Stimulated activated CD8-positive, alpha-beta memory T cell treated with anti-CD3 and anti-CD28 coated beads, Interleukin-4, amount 100 ng/mL, for 24 hours (primary cell): Measurements from ENCODE around the gene ARRDC2.
A peak's percentile ranks its signal among the peaks of the same experiment; 100 is the strongest.
"Not testable (repeated sequence)": the region's sequence is repeated elsewhere in the genome, so short reads cannot be mapped to it uniquely, and the experiment has no call there.

Experiments
- DNase-seq: peaks from one replicate; pipeline ENCODE4 v3.0.0-alpha.2; 2020; ENCODE audit warnings: low read depth

Gene ARRDC2

DNA sequence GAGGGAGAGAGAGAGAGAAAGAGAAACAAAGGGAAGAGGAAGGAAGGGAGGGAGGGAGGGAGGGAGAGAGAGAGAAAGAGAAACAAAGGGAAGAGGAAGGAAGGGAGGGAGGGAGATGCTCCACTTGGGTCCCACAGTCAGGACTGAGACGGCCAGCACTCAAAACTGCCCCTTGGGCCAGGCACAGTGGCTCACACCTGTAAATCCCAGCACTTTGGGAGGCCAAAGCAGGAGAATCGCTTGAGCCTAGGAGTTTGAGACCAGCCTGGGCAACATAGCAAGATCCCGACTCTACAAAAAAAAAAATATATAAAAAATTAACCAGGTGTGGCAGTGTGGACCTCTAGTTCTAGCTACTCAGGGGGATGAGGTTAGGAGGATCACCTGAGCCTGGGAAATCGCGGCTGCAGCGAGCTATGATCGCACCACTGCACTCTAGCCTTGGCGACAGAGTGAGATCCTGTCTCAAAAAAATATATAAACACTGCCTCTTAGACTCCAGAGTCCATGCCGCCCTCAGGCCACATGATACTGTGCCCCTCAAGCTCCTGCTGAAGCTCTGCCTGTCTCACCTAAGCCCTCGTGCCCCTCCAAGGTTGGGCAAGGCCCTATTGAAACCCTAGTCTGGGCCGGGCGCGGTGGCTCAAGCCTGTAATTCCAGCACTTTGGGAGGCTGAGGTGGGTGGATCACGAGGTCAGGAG is 8.4 kb downstream of the ARRDC2 start:
- no peak for DNase-seq

DNA sequence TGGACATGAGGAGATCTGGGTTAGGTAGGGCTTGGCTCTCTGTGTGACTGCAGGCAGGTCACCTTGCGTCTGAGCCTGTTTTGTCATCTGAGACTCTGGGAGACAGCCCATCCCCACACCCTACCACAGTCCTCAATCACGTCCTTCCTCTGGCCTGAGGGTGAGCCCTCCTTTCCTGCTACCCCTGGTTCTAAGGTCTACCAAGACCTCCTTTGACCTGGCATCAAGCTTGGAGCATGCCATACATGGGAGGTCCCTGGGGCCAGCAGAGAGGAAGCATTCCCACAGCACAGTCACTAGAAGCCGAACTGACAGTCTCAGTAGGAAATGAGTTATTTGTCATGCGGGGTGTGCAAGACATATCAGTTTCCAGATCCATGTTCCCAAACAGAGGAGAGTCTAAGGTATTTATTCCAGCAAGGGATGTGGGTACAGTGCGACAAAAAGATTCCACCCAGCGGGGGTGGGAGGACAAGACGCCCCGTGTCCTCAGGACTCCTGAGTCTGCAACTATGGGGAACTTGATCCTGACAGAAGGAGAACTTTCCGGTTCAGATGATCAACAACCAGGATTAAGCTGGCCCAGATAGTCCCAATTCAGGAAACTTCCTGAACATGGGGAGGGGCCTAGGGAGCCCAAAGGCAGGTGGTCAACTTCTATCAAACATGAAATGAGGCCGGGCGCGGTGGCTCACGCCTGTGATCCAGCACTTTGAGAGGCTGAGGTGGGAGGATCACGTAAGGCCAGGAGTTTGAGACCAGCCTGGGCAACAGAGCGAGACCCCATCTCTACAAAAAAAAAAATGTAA is 9.5 kb downstream of the ARRDC2 start:
- no peak for DNase-seq

GRCh38 chr19:18020212-18021085 is 12.5 kb downstream of the ARRDC2 start:
- no peak for DNase-seq

- DNase-seq = peak; percentile 47
These were observed 13.3 kb downstream of the ARRDC2 start for GRCh38 chr19:18021121-18021755.

DNA sequence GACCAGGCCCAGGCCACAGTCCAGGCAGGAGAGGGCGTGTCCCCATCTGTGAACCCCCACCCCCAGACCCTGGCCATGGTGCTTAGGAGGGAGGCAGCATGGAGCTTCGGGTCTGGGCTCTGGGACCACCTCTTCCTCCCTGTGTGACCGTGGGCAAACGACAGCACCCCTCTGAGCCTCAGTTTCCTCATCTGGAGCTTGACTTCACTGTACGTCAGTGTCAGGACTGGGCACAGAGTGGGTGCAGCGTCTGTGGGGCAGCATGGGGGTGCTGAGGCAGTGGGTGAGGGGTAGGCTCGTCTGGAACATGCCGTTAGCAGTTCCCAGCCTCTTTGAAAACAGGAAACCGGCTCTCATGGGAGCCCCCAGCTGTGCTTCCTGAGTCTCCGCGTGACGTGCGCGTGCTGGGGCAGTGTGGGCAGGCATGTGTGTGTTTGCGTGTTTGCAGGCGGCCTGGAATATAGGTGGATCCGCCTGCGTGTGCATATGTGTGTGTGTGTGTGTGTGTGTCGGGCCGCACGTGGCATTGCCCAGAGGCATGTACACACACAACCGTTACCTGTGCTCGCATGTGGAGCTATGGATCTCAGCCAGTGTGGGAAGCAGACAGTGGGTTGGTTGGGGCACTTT is 15.8 kb downstream of the ARRDC2 start:
- DNase-seq = no peak

DNA sequence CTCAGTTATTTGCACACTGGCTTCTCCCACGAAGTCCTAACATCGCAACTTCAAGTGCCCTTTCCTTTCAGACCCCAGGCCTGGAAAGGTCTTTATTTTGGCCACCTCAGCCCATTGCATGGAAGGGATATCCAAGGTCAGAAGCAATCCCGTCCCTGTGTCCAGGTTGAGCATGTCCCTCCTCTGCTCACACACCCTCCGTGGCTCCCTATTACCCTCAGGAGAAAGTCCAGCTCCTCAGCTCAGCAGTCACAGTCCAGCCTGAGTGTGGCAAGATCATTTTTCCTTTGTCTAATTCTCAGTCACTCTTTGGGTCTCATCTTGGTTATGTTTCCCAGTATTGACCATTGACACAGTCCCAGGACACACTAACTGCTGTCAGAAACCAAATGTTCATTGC is 19.2 kb downstream of the ARRDC2 start:
- no peak for DNase-seq

GRCh38 chr19:18029617-18030338 is 21.8 kb downstream of the ARRDC2 start:
- no peak for DNase-seq

GRCh38 chr19:18031401-18031800 is 23.4 kb downstream of the ARRDC2 start:
- not testable (repeated sequence) for DNase-seq

- not testable (repeated sequence) for DNase-seq
These were observed 24.1 kb downstream of the ARRDC2 start for GRCh38 chr19:18032102-18032501.

GRCh38 chr19:18041054-18041453 is 33.1 kb downstream of the ARRDC2 start:
- DNase-seq = no peak

GRCh38 chr19:18043676-18044075 is 35.7 kb downstream of the ARRDC2 start:
- no peak for DNase-seq

DNA sequence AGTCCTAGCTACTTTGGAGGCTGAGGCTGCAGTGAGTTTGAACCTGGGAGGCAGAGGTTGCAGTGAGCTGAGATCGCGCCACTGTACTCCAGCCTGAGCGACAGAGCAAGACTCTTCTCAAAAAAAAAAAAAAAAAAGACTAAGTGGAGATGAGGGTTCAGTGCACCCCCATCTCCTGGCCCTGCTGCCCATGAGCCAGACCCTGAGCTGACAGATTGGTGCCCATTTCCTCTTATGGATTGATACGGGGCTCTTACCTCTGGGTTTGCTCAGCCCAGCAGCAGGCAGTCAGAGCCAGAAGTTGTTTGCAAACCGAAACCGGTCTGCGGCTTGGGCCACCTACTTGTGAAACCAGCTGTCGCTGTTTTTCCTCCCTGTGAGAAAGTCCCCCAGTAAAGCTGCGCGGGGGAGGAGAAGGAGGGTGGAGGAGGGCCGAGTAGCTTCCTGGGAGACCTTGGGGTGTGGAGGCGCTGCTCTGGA is 36.9 kb downstream of the ARRDC2 start:
- peak; percentile 84 for DNase-seq

DNA sequence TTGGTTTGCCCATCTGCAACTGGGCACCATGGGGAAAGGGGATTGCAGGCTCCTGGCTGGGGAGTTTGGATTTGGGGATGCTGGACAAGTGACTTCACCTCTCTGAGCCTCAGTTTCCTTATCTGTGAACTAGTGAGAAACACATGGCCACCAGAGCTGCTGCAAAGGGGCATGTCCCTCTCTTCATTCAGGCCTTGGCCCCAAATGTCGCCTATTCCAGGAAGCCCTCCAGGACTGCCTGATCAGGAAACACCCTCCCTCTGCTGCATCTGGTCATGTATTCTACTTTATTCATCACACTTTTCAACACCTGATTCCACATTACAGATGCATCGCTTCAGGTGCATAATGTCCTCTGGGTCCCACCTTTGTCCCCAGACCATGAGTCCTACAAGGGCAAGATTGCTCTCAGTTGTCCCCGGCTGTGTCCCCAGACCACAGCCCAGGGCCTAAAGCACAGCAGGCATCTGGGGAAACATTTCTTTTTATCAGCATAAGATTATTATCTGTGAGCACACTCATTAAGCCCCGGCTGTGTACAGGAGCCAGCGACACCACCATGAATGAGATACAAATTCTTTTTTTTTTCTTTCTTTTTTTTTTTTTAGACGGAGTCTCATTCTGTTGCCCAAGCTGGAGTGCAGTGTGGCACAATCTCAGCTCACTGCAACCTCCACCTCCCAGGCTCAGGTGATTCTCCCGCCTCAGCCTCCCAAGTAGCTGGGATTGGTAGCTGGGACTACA is 37.5 kb downstream of the ARRDC2 start:
- DNase-seq = no peak

GRCh38 chr19:18046059-18046718 is 38.2 kb downstream of the ARRDC2 start:
- no peak for DNase-seq

DNA sequence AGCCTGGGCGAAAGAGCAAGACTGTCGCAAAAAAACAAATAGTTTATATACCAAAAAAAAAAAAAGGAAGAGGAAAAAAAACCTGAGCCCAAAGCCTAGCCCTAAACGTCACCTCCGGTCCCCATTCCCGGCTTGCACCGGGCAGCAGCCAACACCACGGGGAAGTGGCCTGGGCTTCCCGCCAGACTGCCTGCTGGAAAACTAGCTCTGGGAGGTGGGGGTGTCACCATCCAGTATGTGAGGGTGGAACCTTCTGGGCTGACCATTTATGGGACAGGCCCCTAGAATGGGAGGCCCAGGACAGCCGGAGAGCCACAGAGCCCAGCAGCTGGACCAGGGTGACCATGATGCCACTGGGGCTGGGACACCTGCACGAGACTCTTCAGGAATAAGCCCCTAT is 41.4 kb downstream of the ARRDC2 start:
- DNase-seq = no peak

DNA sequence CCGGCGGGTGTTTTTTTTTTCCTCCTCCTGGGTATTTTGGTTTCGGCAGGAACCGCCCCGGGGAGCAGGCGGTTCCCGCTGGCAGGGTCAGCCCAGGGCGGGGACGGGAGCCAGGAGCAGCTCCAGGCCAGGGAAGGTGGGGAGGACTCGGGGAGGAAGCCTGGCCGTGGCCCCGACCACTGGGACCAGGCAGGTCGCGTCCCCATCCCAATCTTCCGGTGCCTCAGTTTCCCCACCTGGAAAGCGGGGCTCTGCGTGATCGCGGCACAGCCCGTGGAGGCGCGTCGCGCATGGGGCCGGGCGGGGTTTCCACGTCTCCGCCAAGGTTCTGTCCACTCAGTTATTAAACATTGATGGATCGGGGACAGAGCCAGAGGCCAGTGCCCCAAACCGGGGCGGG is 43.9 kb downstream of the ARRDC2 start:
- no peak for DNase-seq

- DNase-seq = no peak
These were observed 45.7 kb downstream of the ARRDC2 start for GRCh38 chr19:18053576-18054219.

- DNase-seq = no peak
These were observed 48.0 kb downstream of the ARRDC2 start for GRCh38 chr19:18055967-18056366.

DNA sequence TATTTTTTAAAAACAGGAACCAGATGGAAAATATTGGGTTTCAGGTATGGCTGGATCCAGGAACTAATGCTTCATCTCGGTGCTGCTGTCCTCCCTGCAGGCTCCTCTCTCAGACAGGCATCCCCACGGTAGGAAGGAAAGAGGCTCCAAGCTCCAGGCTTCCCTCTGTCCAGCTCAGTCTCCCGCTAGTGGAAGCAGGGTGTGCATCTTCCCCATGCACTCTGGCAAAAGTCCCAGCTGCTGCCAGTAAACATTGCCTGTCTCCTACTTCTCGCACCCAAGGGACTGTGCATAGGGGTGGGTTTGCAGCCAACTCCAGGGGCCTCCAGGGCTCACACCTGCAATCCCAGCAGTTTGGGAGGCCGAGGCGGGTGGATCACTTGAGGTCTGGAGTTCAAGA is 49.6 kb downstream of the ARRDC2 start:
- no peak for DNase-seq
